GM12874 (cell line): ENCODE results near the gene AKAP13.

Source experiments
- CTCF ChIP-seq: IDR thresholded peaks from 2 replicates; pipeline ENCODE4 v1.5.1; 2011; ENCODE audit warnings: low read depth, mild to moderate bottlenecking, control low read depth, low read length, moderate library complexity; ENCODE audit not compliant: insufficient read depth

AKAP13 gene

GRCh38 chr15:85578941-85579701 lies 198.7 kb downstream of the AKAP13 start:
- TF ChIP-seq CTCF: no peak

DNA sequence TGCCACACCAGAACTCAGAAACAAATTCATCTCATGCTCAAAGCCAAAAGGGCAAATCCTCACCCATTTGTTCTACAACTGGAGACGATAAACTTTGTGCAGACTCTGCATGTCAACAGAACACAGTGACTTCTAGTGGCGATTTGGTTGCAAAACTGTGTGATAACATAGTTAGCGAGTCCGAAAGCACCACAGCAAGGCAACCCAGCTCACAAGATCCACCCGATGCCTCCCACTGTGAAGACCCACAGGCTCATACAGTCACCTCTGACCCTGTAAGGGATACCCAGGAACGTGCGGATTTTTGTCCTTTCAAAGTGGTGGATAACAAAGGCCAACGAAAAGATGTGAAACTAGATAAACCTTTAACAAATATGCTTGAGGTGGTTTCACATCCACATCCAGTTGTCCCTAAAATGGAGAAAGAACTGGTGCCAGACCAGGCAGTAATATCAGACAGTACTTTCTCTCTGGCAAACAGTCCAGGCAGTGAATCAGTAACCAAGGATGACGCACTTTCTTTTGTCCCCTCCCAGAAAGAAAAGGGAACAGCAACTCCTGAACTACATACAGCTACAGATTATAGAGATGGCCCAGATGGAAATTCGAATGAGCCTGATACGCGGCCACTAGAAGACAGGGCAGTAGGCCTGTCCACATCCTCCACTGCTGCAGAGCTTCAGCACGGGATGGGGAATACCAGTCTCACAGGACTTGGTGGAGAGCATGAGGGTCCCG lies 199.7 kb downstream of the AKAP13 start:
- no peak for TF ChIP-seq CTCF

DNA sequence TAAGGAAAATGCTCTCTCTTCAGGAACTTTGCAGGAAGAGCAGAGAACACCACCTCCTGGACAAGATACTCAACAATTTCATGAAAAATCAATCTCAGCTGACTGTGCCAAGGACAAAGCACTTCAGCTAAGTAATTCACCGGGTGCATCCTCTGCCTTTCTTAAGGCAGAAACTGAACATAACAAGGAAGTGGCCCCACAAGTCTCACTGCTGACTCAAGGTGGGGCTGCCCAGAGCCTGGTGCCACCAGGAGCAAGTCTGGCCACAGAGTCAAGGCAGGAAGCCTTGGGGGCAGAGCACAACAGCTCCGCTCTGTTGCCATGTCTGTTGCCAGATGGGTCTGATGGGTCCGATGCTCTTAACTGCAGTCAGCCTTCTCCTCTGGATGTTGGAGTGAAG lies 200.5 kb downstream of the AKAP13 start:
- no peak for TF ChIP-seq CTCF

- no peak for TF ChIP-seq CTCF
Observed at GRCh38 chr15:85581495-85581894, 201.1 kb downstream of the AKAP13 start.

GRCh38 chr15:85582131-85583079 lies 202.0 kb downstream of the AKAP13 start:
- no peak for TF ChIP-seq CTCF

- TF ChIP-seq CTCF: no peak
Observed at GRCh38 chr15:85583442-85583841, 203.0 kb downstream of the AKAP13 start.

- TF ChIP-seq CTCF: no peak
Observed at GRCh38 chr15:85583923-85584390, 203.6 kb downstream of the AKAP13 start.
